ENCODE results near the gene TARS3. TPM values are rescaled to one million over a fixed set of nuclear protein-coding genes. Genes with fewer than 3 reads are reported as not detected.

TARS3 gene
- total RNA-seq, 1 experiment from 2014 or later: 14.1 TPM

- Mint-ChIP-seq H3K4me1 (peaks cover 0 to 7% of the 10 kb centered on the region in 2 experiments; a peak in 3 of 4 replicates), H3K36me3 (ENCODE audit: insufficient read depth in 1 of 3, low read depth in 3 of 3) (no peaks in the 10 kb centered on the region), H3K27me3 (ENCODE audit: low read depth) (peaks cover 9% of the 10 kb centered on the region), H3K9me3 (no peaks in the 10 kb centered on the region; a peak in 1 of 5 replicates), H3K4me3 (no peak overlapping the region), H3K27ac (no peak overlapping the region)
- H2BK20ac ChIP-seq (ENCODE audit: low read depth, low read length, poor library complexity, severe bottlenecking): no peak overlapping the region
- no peaks in the 10 kb centered on the region; the same call in 1 of the 2 replicates for H3K27me3 ChIP-seq (ENCODE audit: insufficient read depth, low read length)
- H2BK120ac ChIP-seq (ENCODE audit: low read depth, low read length, poor library complexity, severe bottlenecking): no peak overlapping the region
- no peak overlapping the region for H3K4me2 ChIP-seq (ENCODE audit: insufficient read depth, insufficient read length, low read length)
- no peak overlapping the region for H2BK5ac ChIP-seq (ENCODE audit: insufficient read length, low read length)
- H2AK5ac ChIP-seq (ENCODE audit: insufficient read length, low read length): no peak overlapping the region
- no peaks in the 10 kb centered on the region for H3K79me2 ChIP-seq (ENCODE audit: insufficient read depth, low read length)
- H4K20me1 ChIP-seq (ENCODE audit: control insufficient read depth, insufficient read depth, insufficient read length): no peaks in the 10 kb centered on the region
- no peak overlapping the region for H3K23ac ChIP-seq (ENCODE audit: insufficient read length, low read depth, low read length)
- no peak overlapping the region for H3K18ac ChIP-seq (ENCODE audit: insufficient read length, low read depth, low read length)
- no peak for TF ChIP-seq CTCF (conservative IDR thresholded peaks at IDR 0.05)
- H3K79me1 ChIP-seq (ENCODE audit: insufficient read depth, low read depth, low read length, poor library complexity, severe bottlenecking): no peaks in the 10 kb centered on the region
- H3K23me2 ChIP-seq (ENCODE audit: insufficient read length, low read depth, low read length, poor library complexity, severe bottlenecking): no peaks in the 10 kb centered on the region
- no peak overlapping the region for H4K5ac ChIP-seq (ENCODE audit: insufficient read length, low read depth, low read length)
- H2AFZ ChIP-seq (ENCODE audit: low read length): no peak overlapping the region
- H3K56ac ChIP-seq (ENCODE audit: insufficient read length, low read depth, low read length): no peak overlapping the region
- H2BK12ac ChIP-seq (ENCODE audit: insufficient read length, low read depth, low read length): no peak overlapping the region
- H4K8ac ChIP-seq (replicated peaks; ENCODE audit: insufficient read length, low read depth, low read length): no peak overlapping the region
- H3K9ac ChIP-seq (ENCODE audit: extremely low read depth, insufficient read length, low read length): no peak overlapping the region
- no peak overlapping the region for H3T11ph ChIP-seq (ENCODE audit: low read length)
- no peak overlapping the region for H4K91ac ChIP-seq (ENCODE audit: insufficient read length, low read depth, low read length)
- H3K27ac ChIP-seq (ENCODE audit: insufficient read length, low read depth, low read length): no peak overlapping the region
- H2BK15ac ChIP-seq (ENCODE audit: low read depth, low read length): no peak overlapping the region
- WGBS (ENCODE audit: extremely low coverage, insufficient read length, low lambda C conversion rate): no CpG with 5 or more reads among the region's 23 CpGs
- H3K9me3 ChIP-seq (ENCODE audit: control insufficient read depth, low read depth, low read length): no peaks in the 10 kb centered on the region
- no peaks in the 10 kb centered on the region for H3K4me1 ChIP-seq (ENCODE audit: insufficient read depth, low read length)
- no peak for DNase-seq
- no peak overlapping the region for H3K4ac ChIP-seq (ENCODE audit: low read depth, low read length)
- no peak overlapping the region; the same call in 1 of the 2 replicates for H3K14ac ChIP-seq (ENCODE audit: insufficient read depth, low read length)
Measured at GRCh38 chr15:101609742-101610610, 114.3 kb downstream of the TARS3 start.
